HepG2 (cell line): ENCODE results near the gene IDUA. TPM values are rescaled to one million over a fixed set of nuclear protein-coding genes. Genes with fewer than 3 reads are reported as not detected.

ENCODE experiments used
- ATAC-seq: fragments of 200-7000 bp; cut with Tn5 transposase; 3 replicates; pipeline ENCODE4 v1.9.1; 2020; ENCODE audit warnings: mild to moderate bottlenecking, moderate library complexity
- BruUV-seq: library from RNA; stranded (reverse); fragments of 400-500 nt; replicated peaks from 2 replicates; lab custom pipeline; 2021; lab: Mats Ljungman, UMichigan
- CTCF ChIA-PET: fragments of 300-600 bp; formaldehyde crosslinking; extraction: SDS; loops from one replicate; lab custom pipeline; 2021; ENCODE audit warnings: low total read pairs, inconsistent platforms, low intra/inter-chr PET ratio; lab: Yijun Ruan, JAX
- POLR2A ChIA-PET: fragments of 350-600 bp; sonication (Branson Sonifier 250); formaldehyde crosslinking; loops from one replicate; lab custom pipeline; 2020; ENCODE audit warnings: antibody characterized with exemption, inconsistent platforms; lab: Yijun Ruan, JAX
- DNase-seq: peaks from one replicate; pipeline ENCODE4 v3.0.0-alpha.2; 2015; ENCODE audit warnings: low spot score
- FAIRE-seq: peaks from 3 replicates; lab custom pipeline; 2011; peaks lifted over from hg19 to GRCh38; lab: Jason Lieb, UNC
- H2AFZ ChIP-seq: one replicate; pipeline ENCODE4 v1.6.1; 2011; ENCODE audit warnings: low read length, inconsistent platforms
- H3K27ac ChIP-seq: fragments of 300-600 bp; 3 replicates; pipeline ENCODE4 v1.8.0; 2011; ENCODE audit warnings: mixed run types, mild to moderate bottlenecking, mixed read lengths, low read length, inconsistent platforms; ENCODE audit not compliant: insufficient read depth; ENCODE audit errors: extremely low read length
- H3K27me3 ChIP-seq, 2 experiments: fragments of 200-600 bp in 1 of 2; 2 replicates in 1 of 2; 3 replicates in 1 of 2; pipeline versions ENCODE4 v1.6.0 to v1.8.0; 2011; ENCODE audit warnings: low read length in 2 of 2, mild to moderate bottlenecking in 2 of 2, moderate library complexity in 2 of 2, inconsistent platforms in 1 of 2; ENCODE audit not compliant: insufficient read depth in 2 of 2, control insufficient read depth in 1 of 2
- H3K36me3 ChIP-seq, 2 experiments: fragments of 200-600 bp in 1 of 2; replicated peaks in 1 of 2; 2 replicates in 1 of 2; 3 replicates in 1 of 2; pipeline versions ENCODE4 v1.5.1 to v1.8.0; 2011; ENCODE audit warnings: low read length in 2 of 2, inconsistent platforms in 1 of 2; ENCODE audit not compliant: insufficient read depth in 2 of 2, control insufficient read depth in 1 of 2
- H3K4me1 ChIP-seq: 2 replicates; pipeline ENCODE4 v1.5.1; 2012; ENCODE audit warnings: low read length, inconsistent platforms; ENCODE audit not compliant: insufficient read depth
- H3K4me2 ChIP-seq: 2 replicates; pipeline ENCODE4 v1.6.0; 2011; ENCODE audit warnings: low read depth, low read length, inconsistent platforms
- H3K4me3 ChIP-seq, 3 experiments: fragments of 200-600 bp in 1 of 3; sonication (generic), shearing (Covaris generic) in 1 of 3; replicated peaks in 1 of 3; 2 replicates each; pipeline ENCODE4 v1.5.1; 2011 to 2016; ENCODE audit warnings: low read length in 3 of 3, inconsistent platforms in 2 of 3, low read depth in 2 of 3, mild to moderate bottlenecking in 2 of 3, control low read depth in 1 of 3, mixed read lengths in 1 of 3; ENCODE audit not compliant: insufficient read depth in 1 of 3
- H3K79me2 ChIP-seq: one replicate; pipeline ENCODE4 v1.6.1; 2011; ENCODE audit warnings: low read length, inconsistent platforms; ENCODE audit not compliant: insufficient read depth
- H3K9ac ChIP-seq: 2 replicates; pipeline ENCODE4 v1.6.0; 2011; ENCODE audit warnings: mild to moderate bottlenecking, low read depth, low read length, inconsistent platforms; ENCODE audit not compliant: insufficient read depth
- H3K9me3 ChIP-seq: 2 replicates; pipeline ENCODE4 v1.5.1; 2012; ENCODE audit warnings: mild to moderate bottlenecking, low read length
- H4K20me1 ChIP-seq: 2 replicates; pipeline ENCODE4 v1.6.0; 2011; ENCODE audit warnings: inconsistent platforms, mild to moderate bottlenecking, low read length, moderate library complexity; ENCODE audit not compliant: insufficient read depth
- AGO2 ChIP-seq: fragments of 200-400 bp; formaldehyde crosslinking; optimal IDR thresholded peaks from 2 replicates; pipeline ENCODE3; 2017; ENCODE audit warnings: mild to moderate bottlenecking, low read depth, low read length, moderate library complexity
- CC2D1A ChIP-seq: sonication (generic); formaldehyde crosslinking; IDR thresholded peaks from 2 replicates; pipeline ENCODE4 v1.8.1; 2023; ENCODE audit warnings: mild to moderate bottlenecking, missing genetic modification reagents
- NCOA2 ChIP-seq: sonication (generic); formaldehyde crosslinking; IDR thresholded peaks from 2 replicates; pipeline ENCODE4 v1.8.0; 2022; ENCODE audit warnings: inconsistent platforms
- RBFOX2 ChIP-seq: fragments of 200-400 bp; formaldehyde crosslinking; IDR thresholded peaks from 2 replicates; pipeline ENCODE4 v1.6.1; 2017; ENCODE audit warnings: low read depth, mild to moderate bottlenecking, low read length
- WGBS: methylation state at CpG from one replicate; pipeline ENCODE4 v1.1.6; 2017; ENCODE audit warnings: low lambda C conversion rate; 5-methylcytosine and 5-hydroxymethylcytosine counted together
- in situ Hi-C: cut with HindIII; loops from 2 replicates; pipeline ENCODE4 v1.10.0; 2017; ENCODE audit warnings: low pct_unique_long_range_greater_than_20kb; ENCODE audit not compliant: extremely low pct_ligation_motif_present
- intact Hi-C: fragments of 100-400 bp; cut with micrococcal nuclease; formaldehyde crosslinking; loops from one replicate; pipeline ENCODE4 v1.10.0; 2022; ENCODE audit not compliant: unreplicated experiment
- polyA plus RNA-seq, 8 experiments: library from polyadenylated mRNA; depleted of rRNA in 3 of 8; stranded (reverse) in 7 of 8; unstranded in 1 of 8; fragments of >200 nt; fragmentation: Illumina TruSeq in 4 of 8; extraction: Trizol in 4 of 8; gene quantifications; 2 replicates each; pipeline versions ENCODE4 v1.2.1 to v1.2.3, GENCODE V29; 2011 to 2016; ENCODE audit warnings: low read depth in 4 of 8, missing spikeins in 1 of 8, mixed read lengths in 1 of 8; ENCODE audit not compliant: insufficient read depth in 1 of 8
- total RNA-seq, 5 experiments: library from RNA; depleted of rRNA; stranded (reverse); fragments of >200 nt; fragmentation: Illumina TruSeq; extraction: Trizol; gene quantifications; 2 replicates each; pipeline ENCODE4 v1.2.3, GENCODE V29; 2016; ENCODE audit warnings: low read depth in 1 of 5
- TF ChIP-seq, protein P1 (sequence below): sonication (generic); formaldehyde crosslinking; IDR thresholded peaks from 2 replicates; pipeline ENCODE4 v1.4.0; 2020; ENCODE audit warnings: missing genetic modification reagents, mild to moderate bottlenecking, borderline replicate concordance

IDUA gene
- total and polyA plus RNA-seq, 2 of the 13 experiments (the other 11 are each of a cell fraction or from before 2014, with no cell fraction given), result 0.77 to 1.0 TPM

GRCh38 chr4:1023075-1023640 lies 36.3 kb downstream of the IDUA start:
- FAIRE-seq, result no peak

DNA sequence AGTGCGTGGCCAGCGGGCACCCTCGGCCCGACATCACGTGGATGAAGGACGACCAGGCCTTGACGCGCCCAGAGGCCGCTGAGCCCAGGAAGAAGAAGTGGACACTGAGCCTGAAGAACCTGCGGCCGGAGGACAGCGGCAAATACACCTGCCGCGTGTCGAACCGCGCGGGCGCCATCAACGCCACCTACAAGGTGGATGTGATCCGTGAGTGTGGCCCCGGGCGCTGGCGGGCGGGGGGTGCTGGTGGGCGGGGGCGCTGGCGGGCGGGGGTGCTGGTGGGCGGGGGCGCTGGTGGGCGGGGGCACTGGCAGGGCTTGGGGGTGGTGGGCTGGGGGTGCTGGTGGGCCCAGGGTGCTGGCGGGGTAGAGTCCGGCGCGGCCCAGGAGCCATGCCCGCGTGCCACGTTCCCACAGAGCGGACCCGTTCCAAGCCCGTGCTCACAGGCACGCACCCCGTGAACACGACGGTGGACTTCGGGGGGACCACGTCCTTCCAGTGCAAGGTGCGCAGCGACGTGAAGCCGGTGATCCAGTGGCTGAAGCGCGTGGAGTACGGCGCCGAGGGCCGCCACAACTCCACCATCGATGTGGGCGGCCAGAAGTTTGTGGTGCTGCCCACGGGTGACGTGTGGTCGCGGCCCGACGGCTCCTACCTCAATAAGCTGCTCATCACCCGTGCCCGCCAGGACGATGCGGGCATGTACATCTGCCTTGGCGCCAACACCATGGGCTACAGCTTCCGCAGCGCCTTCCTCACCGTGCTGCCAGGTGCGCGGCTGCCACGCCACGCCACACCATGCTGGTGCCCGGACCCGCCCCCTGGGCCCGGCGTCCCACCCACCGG lies 37.3 kb downstream of the IDUA start:
- Histone ChIP-seq H3K9me3 (no peaks in the 10 kb centered on the region), H3K36me3 (peaks cover 8 to 12% of the 10 kb centered on the region in 2 experiments; a peak in 4 of 5 replicates), H3K4me3 (no peak overlapping the region), H3K9ac (no peak overlapping the region), H3K79me2 (no peaks in the 10 kb centered on the region), H3K27ac (no peak overlapping the region), H3K27me3 (peaks cover under 1 to 9% of the 10 kb centered on the region in 2 experiments; a peak in 4 of 5 replicates), H4K20me1 (no peaks in the 10 kb centered on the region), H2AFZ (no peak overlapping the region), H3K4me2 (no peak overlapping the region), H3K4me1 (peaks cover 16% of the 10 kb centered on the region)
- DNase-seq (no peak), ATAC-seq (no peak), FAIRE-seq (no peak)
- TF ChIP-seq CC2D1A, result no peak
- TF ChIP-seq, protein P1, sequence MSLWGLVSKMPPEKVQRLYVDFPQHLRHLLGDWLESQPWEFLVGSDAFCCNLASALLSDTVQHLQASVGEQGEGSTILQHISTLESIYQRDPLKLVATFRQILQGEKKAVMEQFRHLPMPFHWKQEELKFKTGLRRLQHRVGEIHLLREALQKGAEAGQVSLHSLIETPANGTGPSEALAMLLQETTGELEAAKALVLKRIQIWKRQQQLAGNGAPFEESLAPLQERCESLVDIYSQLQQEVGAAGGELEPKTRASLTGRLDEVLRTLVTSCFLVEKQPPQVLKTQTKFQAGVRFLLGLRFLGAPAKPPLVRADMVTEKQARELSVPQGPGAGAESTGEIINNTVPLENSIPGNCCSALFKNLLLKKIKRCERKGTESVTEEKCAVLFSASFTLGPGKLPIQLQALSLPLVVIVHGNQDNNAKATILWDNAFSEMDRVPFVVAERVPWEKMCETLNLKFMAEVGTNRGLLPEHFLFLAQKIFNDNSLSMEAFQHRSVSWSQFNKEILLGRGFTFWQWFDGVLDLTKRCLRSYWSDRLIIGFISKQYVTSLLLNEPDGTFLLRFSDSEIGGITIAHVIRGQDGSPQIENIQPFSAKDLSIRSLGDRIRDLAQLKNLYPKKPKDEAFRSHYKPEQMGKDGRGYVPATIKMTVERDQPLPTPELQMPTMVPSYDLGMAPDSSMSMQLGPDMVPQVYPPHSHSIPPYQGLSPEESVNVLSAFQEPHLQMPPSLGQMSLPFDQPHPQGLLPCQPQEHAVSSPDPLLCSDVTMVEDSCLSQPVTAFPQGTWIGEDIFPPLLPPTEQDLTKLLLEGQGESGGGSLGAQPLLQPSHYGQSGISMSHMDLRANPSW (CRISPR knock-in tag), result no peak
- peak; percentile 39 for TF ChIP-seq RBFOX2
- TF ChIP-seq AGO2, result peak; percentile 0
- intact Hi-C loops (no loop called here), in situ Hi-C loops (no loop called here)
- BruUV-seq, result no TSS peak
- POLR2A ChIA-PET, result no interaction called here
- CTCF ChIA-PET, result no interaction called here
- WGBS, result 98% methylated on average over 64 of the region's 83 CpGs

More at GRCh38 chr4:1023075-1023640, 36.3 kb downstream of the IDUA start:
- TF ChIP-seq NCOA2 (CRISPR knock-in tag), result no peak
- Histone ChIP-seq H3K79me2 (no peaks in the 10 kb centered on the region), H3K27ac (no peak overlapping the region), H3K27me3 (peaks cover 0 to 4% of the 10 kb centered on the region in 2 experiments; a peak in 1 of 5 replicates), H2AFZ (no peak overlapping the region), H4K20me1 (no peaks in the 10 kb centered on the region), H3K4me2 (no peak overlapping the region), H3K4me3 (no peak overlapping the region), H3K36me3 (peaks cover 8 to 12% of the 10 kb centered on the region in 2 experiments; a peak in 4 of 5 replicates), H3K9ac (no peak overlapping the region), H3K4me1 (peaks cover 9% of the 10 kb centered on the region), H3K9me3 (no peaks in the 10 kb centered on the region)
- ATAC-seq (no peak), DNase-seq (no peak)
- 100% methylated on average over 1 of the region's 20 CpGs for WGBS
- in situ Hi-C loops, result no loop called here
- intact Hi-C loops, result no loop called here
- POLR2A ChIA-PET, result no interaction called here
- CTCF ChIA-PET, result no interaction called here
- no TSS peak for BruUV-seq
